AG10803 (cell line): ENCODE measurements around the gene S100A12.

Experiments
- DNase-seq: peaks from one replicate; pipeline ENCODE4 v3.0.0; 2010; ENCODE audit warnings: low read depth
- H3K4me3 ChIP-seq: 2 replicates; pipeline ENCODE4 v1.5.1; 2011; ENCODE audit warnings: mild to moderate bottlenecking, low read length, control low read depth
- TF ChIP-seq, protein P1 (sequence below): conservative IDR thresholded peaks from 2 replicates; pipeline ENCODE4 v1.5.1; 2011; ENCODE audit warnings: mild to moderate bottlenecking, low read length, control low read depth, inconsistent platforms

The S100A12 gene

DNA sequence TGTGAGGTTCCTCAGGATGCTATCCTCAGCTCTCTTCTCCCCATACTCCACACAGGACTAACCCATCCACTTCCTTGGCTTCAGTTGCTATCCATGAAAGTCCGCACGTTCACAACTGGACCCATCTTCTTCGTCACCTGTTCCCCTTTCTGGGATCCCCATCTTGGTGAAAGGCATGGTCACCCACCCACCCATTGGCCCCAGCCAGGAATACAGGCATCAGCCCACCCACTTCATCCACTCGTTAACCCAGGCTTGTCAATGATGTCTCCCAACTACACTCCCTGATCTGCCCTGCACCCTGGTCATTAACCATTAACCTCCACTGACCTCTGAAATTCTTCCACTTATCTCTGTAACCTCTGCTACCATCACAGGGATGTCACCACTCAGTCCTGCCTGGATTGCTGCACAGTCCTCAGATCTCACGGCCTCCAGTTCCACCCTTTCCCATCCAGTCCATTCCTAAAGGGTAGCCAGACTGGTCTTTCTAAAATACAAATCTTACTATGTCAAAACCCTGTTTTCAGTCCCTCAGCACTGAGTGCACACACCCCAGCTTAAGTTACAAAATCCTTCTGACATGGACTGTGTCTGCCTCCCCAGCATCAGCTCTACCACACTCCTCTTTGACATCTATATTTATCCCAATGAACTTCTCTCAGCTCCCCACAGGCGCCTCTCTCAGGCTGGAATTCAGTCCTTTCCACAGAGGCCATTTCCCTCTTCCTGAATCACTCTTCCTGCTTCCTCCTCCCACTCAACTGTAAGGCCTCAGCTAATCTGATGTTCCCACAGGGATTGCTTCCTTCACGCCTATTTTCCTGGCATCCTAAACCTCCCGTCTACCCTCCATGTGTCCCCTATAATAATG is 37.2 kb downstream of the S100A12 start:
- TF ChIP-seq, protein P1, sequence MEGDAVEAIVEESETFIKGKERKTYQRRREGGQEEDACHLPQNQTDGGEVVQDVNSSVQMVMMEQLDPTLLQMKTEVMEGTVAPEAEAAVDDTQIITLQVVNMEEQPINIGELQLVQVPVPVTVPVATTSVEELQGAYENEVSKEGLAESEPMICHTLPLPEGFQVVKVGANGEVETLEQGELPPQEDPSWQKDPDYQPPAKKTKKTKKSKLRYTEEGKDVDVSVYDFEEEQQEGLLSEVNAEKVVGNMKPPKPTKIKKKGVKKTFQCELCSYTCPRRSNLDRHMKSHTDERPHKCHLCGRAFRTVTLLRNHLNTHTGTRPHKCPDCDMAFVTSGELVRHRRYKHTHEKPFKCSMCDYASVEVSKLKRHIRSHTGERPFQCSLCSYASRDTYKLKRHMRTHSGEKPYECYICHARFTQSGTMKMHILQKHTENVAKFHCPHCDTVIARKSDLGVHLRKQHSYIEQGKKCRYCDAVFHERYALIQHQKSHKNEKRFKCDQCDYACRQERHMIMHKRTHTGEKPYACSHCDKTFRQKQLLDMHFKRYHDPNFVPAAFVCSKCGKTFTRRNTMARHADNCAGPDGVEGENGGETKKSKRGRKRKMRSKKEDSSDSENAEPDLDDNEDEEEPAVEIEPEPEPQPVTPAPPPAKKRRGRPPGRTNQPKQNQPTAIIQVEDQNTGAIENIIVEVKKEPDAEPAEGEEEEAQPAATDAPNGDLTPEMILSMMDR = no peak
- no peak overlapping the region for H3K4me3 ChIP-seq
- DNase-seq = no peak

DNA sequence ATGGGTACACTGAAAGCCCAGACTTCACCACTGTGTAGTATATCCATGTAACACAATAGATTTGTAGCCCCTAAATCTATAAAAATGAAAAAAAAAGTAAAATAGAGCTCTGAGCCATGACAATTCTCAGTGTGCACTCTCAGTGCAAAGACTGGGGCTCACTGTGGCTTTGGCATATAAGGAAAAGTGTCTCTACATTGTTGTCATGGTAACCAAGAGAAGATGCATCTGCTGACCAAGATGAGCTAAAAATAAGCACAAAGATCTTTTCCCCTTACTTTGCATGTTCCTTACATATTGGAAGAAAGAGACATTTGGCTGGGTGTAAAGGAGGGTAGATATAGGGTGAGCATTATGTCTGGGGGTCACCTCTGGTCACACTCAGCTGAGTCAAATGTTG is 38.8 kb downstream of the S100A12 start:
- no peak for DNase-seq
- TF ChIP-seq, protein P1 = no peak
- H3K4me3 ChIP-seq = no peak overlapping the region

DNA sequence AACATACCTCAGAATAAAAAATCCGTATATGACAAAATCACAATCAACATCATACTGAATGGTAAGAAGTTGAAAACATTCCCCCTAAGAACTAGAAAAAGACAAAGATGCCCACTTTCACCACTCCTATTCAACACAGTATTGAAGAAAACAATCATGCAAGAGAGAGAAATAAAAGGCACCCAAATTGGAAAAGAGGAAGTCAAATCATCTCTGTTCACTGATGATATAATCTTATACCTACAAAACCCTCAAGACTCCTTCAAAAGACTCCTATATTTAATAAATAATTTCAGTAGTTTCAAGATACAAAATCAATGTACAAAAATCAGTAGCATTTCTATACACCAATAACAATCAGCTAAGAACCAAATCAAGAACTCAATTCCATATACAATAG is 41.5 kb downstream of the S100A12 start:
- TF ChIP-seq, protein P1 = no peak
- no peak overlapping the region for H3K4me3 ChIP-seq
- no peak for DNase-seq

DNA sequence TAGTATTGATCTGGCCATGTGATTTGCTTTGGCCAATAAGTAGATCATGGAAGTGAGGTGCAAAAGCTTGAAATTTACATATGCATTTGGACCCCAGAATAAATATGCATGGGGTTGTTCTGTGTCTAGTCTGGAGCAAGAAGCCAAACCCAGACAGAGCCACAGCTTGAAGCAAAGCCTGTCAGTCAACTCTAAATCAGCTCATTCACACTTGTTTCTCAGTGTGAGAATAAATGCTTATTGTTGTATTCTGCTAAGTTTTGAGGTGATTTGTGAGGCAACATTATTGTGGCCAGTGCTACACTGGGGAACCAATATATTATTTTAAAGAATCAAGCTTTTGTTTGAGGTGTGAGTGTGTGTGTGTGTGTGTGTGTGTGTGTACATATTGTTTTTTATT is 50.5 kb downstream of the S100A12 start:
- no peak overlapping the region for H3K4me3 ChIP-seq
- TF ChIP-seq, protein P1 = no peak
- no peak for DNase-seq
